Globus pallidus (tissue), 1 donor: ENCODE data around the gene KRT38.

Experiments used
- DNase-seq: peaks from one replicate; pipeline ENCODE4 v3.0.0-alpha.2; 2015; ENCODE audit warnings: low spot score

Gene KRT38

DNA sequence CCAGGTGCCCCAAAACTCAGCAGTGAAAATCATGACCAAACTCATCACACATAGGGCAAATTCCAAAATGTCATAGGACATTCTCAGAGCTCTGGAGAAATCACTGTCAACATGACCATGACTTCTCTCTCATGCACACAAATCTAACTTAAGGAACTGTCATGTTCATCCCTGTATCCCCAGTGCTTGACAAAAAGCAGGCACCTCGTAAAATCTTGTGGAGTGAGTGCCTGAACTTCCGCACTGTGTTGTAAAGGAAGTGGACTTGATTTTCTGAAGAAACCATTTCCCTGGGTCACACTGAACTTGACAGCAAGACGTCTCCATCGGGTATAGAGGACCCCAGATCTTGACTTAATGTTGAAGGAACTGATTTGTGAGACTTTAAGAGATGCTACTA lies 19.2 kb downstream of the KRT38 start:
- no peak for DNase-seq

- no peak for DNase-seq
Observed at GRCh38 chr17:41421116-41421515, 19.7 kb downstream of the KRT38 start.

DNA sequence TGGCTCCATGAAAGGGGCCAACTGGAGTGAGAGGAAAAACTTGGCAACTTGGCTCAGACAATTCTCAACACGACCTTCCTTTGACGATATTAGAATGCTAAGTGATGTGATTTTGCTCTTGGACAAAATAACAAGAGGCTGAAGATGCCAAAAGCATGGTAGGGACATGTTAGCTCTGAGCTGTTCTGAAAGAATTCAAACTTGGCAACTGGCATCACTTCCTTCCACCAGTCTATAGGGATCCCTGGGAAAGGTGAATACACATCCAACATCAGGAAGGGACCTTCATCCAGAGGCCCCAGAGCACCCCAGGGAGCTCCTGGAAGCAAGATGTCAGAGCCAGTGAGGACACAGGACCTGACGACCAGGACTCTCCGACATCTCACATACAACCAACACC lies 20.6 kb downstream of the KRT38 start:
- no peak for DNase-seq

DNA sequence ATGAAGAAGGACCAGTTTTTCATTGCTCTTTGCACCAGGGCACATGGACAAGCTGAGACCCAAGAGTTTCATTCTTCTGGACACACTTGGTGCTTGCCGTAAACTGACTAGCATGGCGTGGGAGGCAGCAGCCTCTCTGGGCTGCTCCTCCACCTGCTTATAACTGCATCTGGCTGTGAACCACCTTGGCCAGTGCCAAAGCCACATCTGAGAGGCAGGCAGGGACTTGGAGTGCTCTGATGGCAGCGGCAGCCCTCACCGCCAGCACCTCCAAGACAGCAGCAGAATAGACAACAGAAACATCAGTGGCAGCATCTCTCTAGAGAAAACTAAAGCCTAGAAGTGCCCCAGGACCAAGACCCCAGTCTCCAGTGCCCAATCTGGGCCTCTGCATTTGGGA lies 21.1 kb downstream of the KRT38 start:
- DNase-seq, result no peak

DNA sequence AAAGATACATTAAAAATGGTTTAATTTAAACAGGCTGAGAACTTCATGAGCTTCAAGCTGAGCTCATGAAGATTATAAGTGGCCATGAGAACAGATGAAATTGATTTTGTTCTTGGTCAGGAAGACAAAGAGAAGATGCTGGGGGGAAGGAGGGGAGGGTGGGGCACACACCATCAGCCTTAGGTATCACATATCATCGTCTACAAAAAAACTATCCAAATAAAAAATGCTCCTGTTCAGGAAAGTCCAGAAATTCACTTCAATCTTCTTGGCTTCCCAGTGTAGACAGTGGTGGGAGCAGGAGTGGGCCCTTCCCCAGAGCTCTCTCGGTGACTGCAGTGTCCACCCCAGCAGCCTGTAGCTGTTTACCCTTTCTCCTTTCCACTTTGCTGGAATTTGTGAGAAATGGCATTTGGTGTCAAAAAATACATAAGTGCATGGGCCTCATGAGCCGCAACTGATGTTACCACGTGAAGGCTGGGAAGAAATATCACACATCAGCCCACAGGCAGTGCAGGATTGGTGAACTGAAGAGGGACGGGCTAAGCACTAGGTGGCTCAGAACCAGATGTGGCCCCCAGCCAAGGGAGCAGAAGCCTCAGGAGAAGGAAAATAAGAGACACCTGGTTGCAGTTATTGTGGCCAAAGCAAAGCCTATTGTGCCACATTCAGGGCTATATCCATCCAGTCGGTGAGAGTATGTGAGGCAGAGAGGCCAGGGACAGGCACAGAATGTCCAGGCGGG lies 22.5 kb downstream of the KRT38 start:
- DNase-seq, result no peak

DNA sequence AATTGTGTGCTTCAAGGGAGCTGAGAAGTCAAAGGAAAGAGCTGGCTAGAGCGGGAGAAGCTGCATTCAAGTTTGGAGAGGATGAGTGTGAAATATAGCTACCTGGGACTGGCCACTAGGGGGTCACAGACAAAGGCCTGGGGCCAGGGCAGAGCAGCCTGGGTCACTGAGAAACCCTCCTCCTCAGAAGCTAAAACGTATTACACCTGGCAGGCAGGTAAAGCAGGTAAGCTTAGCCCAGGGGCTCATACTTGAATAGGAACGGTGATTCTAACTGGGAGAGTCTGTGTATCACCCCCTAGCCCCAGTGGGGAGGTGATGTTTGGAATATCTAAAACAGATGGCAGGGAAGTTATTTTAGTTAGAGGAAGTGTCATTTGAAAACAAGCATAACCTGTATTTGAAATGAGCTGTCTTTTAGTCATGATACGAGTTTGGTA lies 23.2 kb downstream of the KRT38 start:
- DNase-seq, result no peak

DNA sequence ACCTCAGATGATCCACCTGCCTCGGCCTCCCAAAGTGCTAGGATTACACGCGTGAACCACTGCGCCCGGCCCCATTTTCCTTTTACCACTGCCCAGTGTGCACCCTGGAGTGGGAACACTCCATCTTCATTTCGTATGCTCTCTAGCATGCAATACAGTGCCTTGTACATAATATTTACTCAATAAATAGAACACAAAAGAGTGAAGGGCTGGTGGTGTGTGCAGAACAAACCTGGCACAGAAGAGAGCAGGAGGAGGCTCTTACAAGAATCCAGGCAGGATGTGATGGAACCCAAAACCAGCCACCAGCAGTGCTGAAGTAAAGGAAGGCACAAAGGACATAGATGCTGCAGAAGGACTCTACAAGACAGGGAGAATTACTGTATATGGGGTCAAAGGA lies 23.7 kb downstream of the KRT38 start:
- no peak for DNase-seq

GRCh38 chr17:41416479-41416878 lies 24.3 kb downstream of the KRT38 start:
- DNase-seq, result no peak

DNA sequence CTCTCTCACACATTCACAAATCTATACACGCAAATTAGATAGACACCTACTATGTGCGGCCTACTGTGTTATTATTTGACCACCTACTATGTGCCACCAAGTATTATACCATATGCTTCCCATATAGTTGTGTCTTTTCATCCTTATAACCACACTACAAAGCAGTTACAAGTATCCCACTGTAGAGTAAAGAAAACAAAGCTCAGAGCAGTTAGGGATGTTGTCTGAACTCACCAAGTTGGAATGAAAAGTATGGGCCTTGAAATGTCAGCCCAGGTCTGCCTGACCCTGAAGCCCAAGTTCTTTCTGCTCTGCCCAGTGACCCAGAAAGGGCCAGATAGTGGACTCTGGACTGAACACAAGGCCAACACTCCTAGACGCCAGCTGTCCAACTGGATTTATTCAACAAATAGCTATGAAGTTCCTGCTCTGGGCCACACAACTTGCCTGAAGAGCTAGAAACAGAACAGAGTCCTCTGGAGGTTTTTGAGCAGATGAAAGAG lies 24.9 kb downstream of the KRT38 start:
- DNase-seq, result no peak

- DNase-seq, result no peak
Observed at GRCh38 chr17:41415411-41415810, 25.4 kb downstream of the KRT38 start.

GRCh38 chr17:41413982-41414381 lies 26.8 kb downstream of the KRT38 start:
- no peak for DNase-seq

GRCh38 chr17:41413353-41413957 lies 27.3 kb downstream of the KRT38 start:
- DNase-seq, result no peak

GRCh38 chr17:41411072-41411840 lies 29.5 kb downstream of the KRT38 start:
- DNase-seq, result no peak

GRCh38 chr17:41407226-41407625 lies 33.6 kb downstream of the KRT38 start:
- DNase-seq, result no peak

- DNase-seq, result no peak
Observed at GRCh38 chr17:41406205-41406604, 34.6 kb downstream of the KRT38 start.

DNA sequence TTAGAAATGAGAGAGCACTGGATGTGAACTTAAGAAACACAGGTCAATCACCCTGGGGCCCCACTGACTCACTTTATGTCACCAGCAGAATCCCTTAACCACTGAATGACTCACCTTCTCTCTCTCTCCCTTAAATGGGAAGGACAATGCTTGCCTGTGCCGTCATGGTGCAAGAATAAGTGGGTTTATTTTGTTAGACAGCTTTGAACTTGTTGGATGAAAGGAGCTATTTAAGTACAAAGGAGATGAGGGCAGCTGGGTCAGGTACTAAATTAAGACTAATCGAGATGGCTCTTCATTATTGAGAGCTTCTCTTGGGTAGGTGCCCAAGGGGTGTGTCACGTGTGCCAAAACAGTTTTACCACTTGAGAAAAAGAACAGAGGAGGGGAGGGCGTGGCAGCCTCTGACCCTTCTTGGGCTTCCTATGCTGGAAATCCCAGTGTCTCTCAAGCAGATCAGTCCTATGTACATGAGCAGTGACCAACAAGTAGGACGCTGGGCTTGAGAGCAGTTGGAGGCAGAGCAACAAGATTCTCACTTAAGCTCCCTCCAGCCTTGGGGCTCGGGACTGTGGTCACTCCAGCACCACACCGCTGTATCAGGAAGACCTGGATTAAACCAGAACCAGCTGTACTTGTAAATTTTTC lies 36.6 kb downstream of the KRT38 start:
- no peak for DNase-seq

DNA sequence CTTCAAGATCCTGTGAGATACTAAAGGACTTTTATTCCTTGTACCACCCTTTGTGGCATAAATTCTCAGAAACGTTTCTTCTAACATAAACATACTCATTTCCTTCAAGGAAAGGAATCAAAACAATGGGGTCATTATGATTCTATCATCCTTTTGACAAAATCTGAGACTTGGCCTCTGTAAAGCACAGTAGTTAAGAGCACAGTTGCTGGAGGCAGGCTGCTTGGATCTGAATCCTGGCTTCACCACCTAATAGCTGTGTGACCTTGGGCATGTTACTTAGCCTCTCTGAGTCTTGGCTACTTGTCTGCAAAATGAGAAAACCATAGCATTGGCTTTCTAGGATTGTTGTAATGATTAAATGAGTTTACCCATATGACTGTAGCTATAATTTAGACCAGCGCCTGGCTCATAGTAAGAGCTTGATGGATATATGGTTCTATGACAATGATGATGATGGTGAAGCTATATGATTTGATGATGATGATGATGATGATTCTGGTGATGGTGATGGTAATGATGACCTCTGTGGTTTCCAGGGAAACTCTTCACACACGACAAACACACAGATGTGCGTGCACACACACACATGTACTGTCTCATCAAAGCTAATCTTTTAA lies 37.3 kb downstream of the KRT38 start:
- no peak for DNase-seq

DNA sequence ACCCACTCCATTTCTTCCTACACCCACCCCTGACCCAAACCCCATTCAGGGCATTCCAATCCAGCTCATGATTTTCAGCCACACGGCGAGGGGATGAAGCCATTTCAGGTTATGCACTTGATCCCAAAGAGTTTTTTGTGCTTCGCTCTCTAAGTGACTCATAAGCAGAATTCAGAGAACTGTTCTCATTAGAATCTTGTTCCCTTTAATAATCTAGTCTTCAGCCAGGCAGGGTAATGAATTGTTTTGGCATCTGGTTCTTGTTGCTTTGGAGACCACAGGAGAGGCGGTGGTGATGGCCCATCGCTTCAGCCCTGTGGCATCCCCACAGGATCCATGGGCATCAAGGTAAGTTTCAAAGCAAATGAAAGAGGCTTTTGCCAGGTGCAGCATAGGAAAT lies 38.6 kb downstream of the KRT38 start:
- no peak for DNase-seq

DNA sequence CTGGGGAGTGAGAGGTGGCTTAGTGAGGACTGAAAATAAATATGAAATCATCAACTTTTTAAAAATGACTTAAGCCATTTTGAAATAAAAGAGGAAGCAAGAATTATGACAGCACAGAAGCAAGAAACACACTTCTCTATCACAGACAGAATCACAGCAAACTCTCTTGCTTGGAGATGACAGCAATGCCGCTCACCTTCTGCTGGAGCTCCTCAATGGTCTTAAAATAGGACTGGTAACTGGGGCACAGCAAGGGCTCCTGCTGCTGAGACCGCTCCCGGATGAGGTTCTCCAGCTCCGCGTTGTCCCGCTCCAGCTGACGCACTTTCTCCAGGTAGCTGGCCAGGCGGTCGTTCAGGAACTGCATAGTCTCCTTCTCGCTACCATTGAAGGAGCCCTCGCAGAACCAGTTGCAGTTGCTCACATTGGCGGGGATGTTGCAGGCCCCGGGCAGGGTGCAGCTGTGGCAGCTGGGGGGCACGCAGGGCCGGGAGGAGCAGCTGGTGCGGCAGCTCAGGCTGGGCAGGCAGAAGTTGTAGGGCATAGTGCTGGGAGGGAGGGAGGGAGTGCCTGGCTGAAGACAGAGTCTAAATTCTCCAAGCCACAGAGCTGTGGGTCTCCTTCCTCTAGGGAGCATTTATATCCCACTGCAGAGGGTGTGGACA lies 43.7 kb downstream of the KRT38 start, which contains the start of gene KRT31:
KRT31 (minus strand) TSS at position 613 of the 665 bp plus-strand sequence; CDS start at position 544, 69 bp downstream.
- DNase-seq, result no peak

- DNase-seq, result no peak
Observed at GRCh38 chr17:41396340-41396739, 44.4 kb downstream of the KRT38 start.

- DNase-seq, result no peak
Observed at GRCh38 chr17:41395611-41396010, 45.2 kb downstream of the KRT38 start.
